AG09309 (cell line): Measurements from ENCODE around the gene SLC25A22.
A peak's percentile ranks its signal among the peaks of the same experiment; 100 is the strongest.

Source experiments
- DNase-seq: peaks from one replicate; pipeline ENCODE4 v3.0.0-alpha.2; 2010; ENCODE audit warnings: low read depth
- H3K4me3 ChIP-seq: 2 replicates; pipeline ENCODE4 v1.5.1; 2011; ENCODE audit warnings: mild to moderate bottlenecking, low read depth, low read length, moderate library complexity; ENCODE audit not compliant: control insufficient read depth
- CTCF ChIP-seq: IDR thresholded peaks from 2 replicates; pipeline ENCODE4 v1.5.1; 2011; ENCODE audit warnings: mild to moderate bottlenecking, low read depth, low read length, inconsistent platforms; ENCODE audit not compliant: insufficient read depth, control insufficient read depth; ENCODE audit errors: missing control alignments

The SLC25A22 gene

GRCh38 chr11:826227-826621 lies 28.1 kb upstream of the SLC25A22 start:
- no peak for TF ChIP-seq CTCF
- H3K4me3 ChIP-seq: no peak overlapping the region

GRCh38 chr11:825366-826226 lies 27.5 kb upstream of the SLC25A22 start:
- DNase-seq: no peak
- TF ChIP-seq CTCF: no peak
- H3K4me3 ChIP-seq: no peak overlapping the region

More at GRCh38 chr11:826227-826621, 28.1 kb upstream of the SLC25A22 start:
- no peak for DNase-seq

- no peak for TF ChIP-seq CTCF
- DNase-seq: no peak
- no peak overlapping the region for H3K4me3 ChIP-seq
Observed at GRCh38 chr11:824942-825341, 26.9 kb upstream of the SLC25A22 start.

- no peak for DNase-seq
- H3K4me3 ChIP-seq: no peak overlapping the region
- no peak for TF ChIP-seq CTCF
Observed at GRCh38 chr11:824292-824880, 26.3 kb upstream of the SLC25A22 start.

GRCh38 chr11:823441-824291 lies 25.6 kb upstream of the SLC25A22 start:
- no peak for DNase-seq
- H3K4me3 ChIP-seq: no peak overlapping the region
- TF ChIP-seq CTCF: no peak

GRCh38 chr11:821512-822371 lies 23.7 kb upstream of the SLC25A22 start:
- TF ChIP-seq CTCF: no peak
- DNase-seq: no peak
- H3K4me3 ChIP-seq: peak overlapping the region; percentile 81
